Measurements from ENCODE around the gene BRIP1. TPM values are rescaled to one million over a fixed set of nuclear protein-coding genes. Genes with fewer than 3 reads are reported as not detected.

BRIP1 gene
- total and polyA plus RNA-seq, 2 experiments from 2014 or later = 2.2 to 4.0 TPM

DNA sequence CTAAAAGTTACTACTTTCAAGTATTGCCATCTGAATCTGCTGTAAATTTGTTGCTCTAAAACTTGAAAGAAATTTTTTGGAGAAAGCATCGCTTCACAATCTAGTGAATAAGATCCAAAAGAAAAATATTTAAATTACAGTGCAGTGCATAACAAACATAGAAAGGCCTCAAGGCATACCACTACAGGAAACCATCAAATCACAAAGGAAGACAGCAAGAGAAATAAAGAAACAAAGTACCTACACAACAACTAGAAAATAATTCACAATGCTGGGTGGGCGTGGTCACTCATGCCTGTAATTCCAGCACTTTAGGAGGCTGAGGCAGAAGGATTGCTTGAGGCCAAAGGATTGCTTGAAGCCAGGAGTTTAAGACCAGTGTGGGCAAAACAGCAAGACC, 104.9 kb downstream of the BRIP1 start:
- Histone ChIP-seq H3K4me1 (ENCODE audit: insufficient read depth) (no peaks in the 10 kb centered on the region), H3K9ac (no peak overlapping the region), H3K9me2 (ENCODE audit: insufficient read depth) (no peaks in the 10 kb centered on the region), H4K20me1 (ENCODE audit: insufficient read depth) (no peaks in the 10 kb centered on the region), H3K9me3 (ENCODE audit: low read depth) (no peaks in the 10 kb centered on the region), H3K27ac (no peak overlapping the region), H3K4me3 (no peak overlapping the region), H3K79me2 (ENCODE audit: insufficient read depth) (no peaks in the 10 kb centered on the region), H3K27me3 (replicated peaks; ENCODE audit: insufficient read depth) (no peaks in the 10 kb centered on the region), H2AFZ (no peak overlapping the region), H3F3A (ENCODE audit: insufficient read depth) (no peaks in the 10 kb centered on the region), H3K4me2 (ENCODE audit: unreplicated experiment) (no peak overlapping the region), H3K36me3 (ENCODE audit: low read depth) (no peaks in the 10 kb centered on the region; the same call in 1 of the 2 replicates)
- in situ Hi-C loops (cut with MboI) = no loop called here
- WGBS, 2 experiments (ENCODE audit: low coverage in 1 of 2, low lambda C conversion rate in 2 of 2, missing lambda C conversion rate in 2 of 2) = 95 to 98% methylated on average over 2 of the region's 2 CpGs
- no peak for DNase-seq
- TF ChIP-seq EZH2 (IDR thresholded peaks at IDR 0.05; ENCODE audit: insufficient read depth, poor library complexity, severe bottlenecking) (no peak), EZH2phosphoT487 (IDR thresholded peaks at IDR 0.05; ENCODE audit: insufficient read depth, low read depth) (no peak)

DNA sequence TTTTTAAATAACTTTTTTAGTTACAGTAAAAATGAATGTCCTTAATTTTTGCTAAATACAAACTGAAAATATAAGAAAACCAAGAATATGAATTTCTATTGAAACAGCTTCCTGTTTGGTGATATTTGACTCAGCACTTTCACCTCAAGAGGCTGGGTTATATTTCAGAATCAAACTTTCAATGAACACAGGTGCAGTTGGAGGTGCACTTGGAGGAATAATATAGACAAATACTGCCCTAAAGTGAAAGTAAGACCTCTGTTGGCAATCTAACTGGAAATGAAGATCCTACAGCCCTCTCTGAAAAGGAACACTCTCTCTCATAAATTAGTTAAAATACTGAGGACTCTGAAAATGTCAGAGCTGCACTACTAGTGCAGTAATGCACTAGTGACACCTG, 106.2 kb downstream of the BRIP1 start:
- H3K9ac ChIP-seq = no peak overlapping the region

DNA sequence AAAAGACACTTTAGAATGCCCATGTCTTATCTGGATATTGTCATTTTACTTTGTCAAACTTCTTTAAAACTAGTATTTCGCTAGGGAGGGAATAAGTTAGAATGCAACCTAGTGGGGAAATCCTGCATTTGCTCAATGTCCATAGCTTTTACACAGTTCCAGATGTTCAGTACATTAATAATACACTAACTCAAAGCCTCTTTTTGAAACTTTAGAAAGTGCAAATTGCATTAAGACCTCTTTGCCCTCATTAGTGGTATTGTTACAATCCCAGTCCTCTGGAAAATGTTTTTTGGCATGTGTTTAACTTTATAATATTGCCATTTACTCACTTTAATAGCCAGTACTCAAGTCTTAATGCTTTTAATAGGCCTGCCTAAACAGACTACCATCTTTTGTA, 106.8 kb downstream of the BRIP1 start:
- Histone ChIP-seq H2AFZ (0 out of 2 replicates have a peak overlapping the region, but pooled peaks have one; percentile 8), H3K79me2 (ENCODE audit: insufficient read depth) (no peaks in the 10 kb centered on the region), H3K9ac (no peak overlapping the region), H3K4me2 (ENCODE audit: unreplicated experiment) (no peak overlapping the region), H4K20me1 (ENCODE audit: insufficient read depth) (no peaks in the 10 kb centered on the region), H3K27ac (no peak overlapping the region), H3F3A (ENCODE audit: insufficient read depth) (no peaks in the 10 kb centered on the region), H3K27me3 (replicated peaks; ENCODE audit: insufficient read depth) (no peaks in the 10 kb centered on the region), H3K36me3 (ENCODE audit: low read depth) (no peaks in the 10 kb centered on the region; the same call in 1 of the 2 replicates), H3K9me2 (ENCODE audit: insufficient read depth) (no peaks in the 10 kb centered on the region), H3K4me3 (no peak overlapping the region), H3K9me3 (ENCODE audit: low read depth) (no peaks in the 10 kb centered on the region), H3K4me1 (ENCODE audit: insufficient read depth) (no peaks in the 10 kb centered on the region)
- DNase-seq = no peak
- in situ Hi-C loops (cut with MboI) = no loop called here
- no peak for TF ChIP-seq EZH2phosphoT487 (IDR thresholded peaks at IDR 0.05; ENCODE audit: insufficient read depth, low read depth)
- TF ChIP-seq EZH2 (IDR thresholded peaks at IDR 0.05; ENCODE audit: insufficient read depth, poor library complexity, severe bottlenecking) = no peak
- 84 to 87% methylated on average over 1 of the region's 1 CpG for WGBS, 2 experiments (ENCODE audit: low coverage in 1 of 2, low lambda C conversion rate in 2 of 2, missing lambda C conversion rate in 2 of 2)

More for the DNA sequence above, 106.2 kb downstream of the BRIP1 start:
- Histone ChIP-seq H3K27me3 (replicated peaks; ENCODE audit: insufficient read depth) (no peaks in the 10 kb centered on the region), H3K9me2 (ENCODE audit: insufficient read depth) (no peaks in the 10 kb centered on the region), H3K4me3 (no peak overlapping the region), H3K36me3 (ENCODE audit: low read depth) (no peaks in the 10 kb centered on the region; the same call in 1 of the 2 replicates), H3K27ac (no peak overlapping the region), H3K4me2 (ENCODE audit: unreplicated experiment) (no peak overlapping the region), H3F3A (ENCODE audit: insufficient read depth) (no peaks in the 10 kb centered on the region), H4K20me1 (ENCODE audit: insufficient read depth) (no peaks in the 10 kb centered on the region), H2AFZ (no peak overlapping the region), H3K9me3 (ENCODE audit: low read depth) (no peaks in the 10 kb centered on the region), H3K79me2 (ENCODE audit: insufficient read depth) (no peaks in the 10 kb centered on the region), H3K4me1 (ENCODE audit: insufficient read depth) (no peaks in the 10 kb centered on the region)
- no peak for TF ChIP-seq EZH2 (IDR thresholded peaks at IDR 0.05; ENCODE audit: insufficient read depth, poor library complexity, severe bottlenecking)
- no peak for TF ChIP-seq EZH2phosphoT487 (IDR thresholded peaks at IDR 0.05; ENCODE audit: insufficient read depth, low read depth)
- in situ Hi-C loops (cut with MboI) = no loop called here
- no peak for DNase-seq

DNA sequence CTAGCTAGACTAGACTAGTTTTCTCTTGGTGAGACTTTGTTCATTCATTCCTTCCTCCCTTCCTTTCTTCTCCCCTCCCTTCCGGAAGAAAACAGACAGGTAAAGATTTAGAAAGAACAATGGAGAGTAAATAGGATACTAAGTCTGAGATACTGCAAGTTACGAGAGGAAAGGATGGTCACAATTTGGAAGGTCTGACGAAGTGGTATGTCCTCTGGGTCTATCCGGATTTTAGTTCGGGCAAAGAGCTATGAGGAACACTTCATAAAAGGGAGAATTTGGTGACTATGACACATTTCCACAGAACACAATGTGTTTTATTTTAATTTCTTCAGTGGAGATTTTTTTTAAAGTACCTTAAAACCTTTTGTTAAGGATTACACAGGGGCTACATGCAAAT, 107.7 kb downstream of the BRIP1 start:
- H4K20me1 ChIP-seq (ENCODE audit: insufficient read depth) = no peaks in the 10 kb centered on the region
- no peak overlapping the region for H2AFZ ChIP-seq
- no peak for DNase-seq
- no peaks in the 10 kb centered on the region for H3K79me2 ChIP-seq (ENCODE audit: insufficient read depth)
- H3K9me2 ChIP-seq (ENCODE audit: insufficient read depth) = no peaks in the 10 kb centered on the region
- in situ Hi-C loops (cut with MboI) = no loop called here
- H3K9ac ChIP-seq = no peak overlapping the region
- no peak overlapping the region for H3K27ac ChIP-seq
- TF ChIP-seq EZH2 (IDR thresholded peaks at IDR 0.05; ENCODE audit: insufficient read depth, poor library complexity, severe bottlenecking) (no peak), EZH2phosphoT487 (IDR thresholded peaks at IDR 0.05; ENCODE audit: insufficient read depth, low read depth) (no peak)
- WGBS, 2 experiments (ENCODE audit: low coverage in 1 of 2, low lambda C conversion rate in 2 of 2, missing lambda C conversion rate in 2 of 2) = 90 to 91% methylated on average over 5 of the region's 5 CpGs
- H3K4me1 ChIP-seq (ENCODE audit: insufficient read depth) = no peaks in the 10 kb centered on the region
- no peaks in the 10 kb centered on the region for H3K9me3 ChIP-seq (ENCODE audit: low read depth)
- no peak overlapping the region for H3K4me2 ChIP-seq (ENCODE audit: unreplicated experiment)
- no peaks in the 10 kb centered on the region for H3K27me3 ChIP-seq (replicated peaks; ENCODE audit: insufficient read depth)
- H3K36me3 ChIP-seq (ENCODE audit: low read depth) = no peaks in the 10 kb centered on the region
- no peak overlapping the region for H3K4me3 ChIP-seq
- H3F3A ChIP-seq (ENCODE audit: insufficient read depth) = no peaks in the 10 kb centered on the region

DNA sequence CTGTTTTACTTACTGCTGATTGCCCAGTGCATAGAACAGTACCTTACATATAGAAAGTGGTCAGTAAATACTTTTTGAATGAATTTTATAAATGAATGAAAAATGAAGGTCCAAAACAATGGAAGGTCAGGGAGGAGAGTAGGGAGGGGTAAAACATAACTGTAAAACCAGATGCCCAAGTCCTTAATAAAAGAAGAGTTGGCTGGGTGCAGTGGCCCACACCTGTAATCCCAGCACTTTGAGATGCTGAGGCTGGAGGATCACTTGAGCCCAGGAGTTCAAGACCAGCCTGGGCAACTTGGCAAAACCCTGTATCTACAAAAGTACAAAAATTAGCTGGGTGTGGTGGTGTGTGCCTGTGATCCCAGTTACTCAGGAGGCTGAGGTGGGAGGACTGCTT, 108.2 kb downstream of the BRIP1 start:
- Histone ChIP-seq H3K27me3 (replicated peaks; ENCODE audit: insufficient read depth) (no peaks in the 10 kb centered on the region), H3K4me1 (ENCODE audit: insufficient read depth) (no peaks in the 10 kb centered on the region), H4K20me1 (ENCODE audit: insufficient read depth) (no peaks in the 10 kb centered on the region), H3K9me2 (ENCODE audit: insufficient read depth) (no peaks in the 10 kb centered on the region), H3K36me3 (ENCODE audit: low read depth) (no peaks in the 10 kb centered on the region), H3K79me2 (ENCODE audit: insufficient read depth) (no peaks in the 10 kb centered on the region), H2AFZ (no peak overlapping the region), H3K9me3 (ENCODE audit: low read depth) (no peaks in the 10 kb centered on the region), H3K4me3 (no peak overlapping the region), H3K4me2 (ENCODE audit: unreplicated experiment) (no peak overlapping the region), H3K27ac (no peak overlapping the region), H3F3A (ENCODE audit: insufficient read depth) (no peaks in the 10 kb centered on the region), H3K9ac (no peak overlapping the region)
- in situ Hi-C loops (cut with MboI) = no loop called here
- no peak for DNase-seq
- TF ChIP-seq EZH2phosphoT487 (IDR thresholded peaks at IDR 0.05; ENCODE audit: insufficient read depth, low read depth) = no peak
- no peak for TF ChIP-seq EZH2 (IDR thresholded peaks at IDR 0.05; ENCODE audit: insufficient read depth, poor library complexity, severe bottlenecking)

Data from GM23248 (cell line).